HepG2 (cell line): ENCODE results near the gene RIPOR1. TPM values are rescaled to one million over a fixed set of nuclear protein-coding genes. Genes with fewer than 3 reads are reported as not detected.
A peak's percentile ranks its signal among the peaks of the same experiment; 100 is the strongest.

Experiments used
- CHCHD3 ChIP-seq: sonication (generic); formaldehyde crosslinking; IDR thresholded peaks from 2 replicates; pipeline ENCODE4 v1.8.0; 2022; ENCODE audit warnings: mild to moderate bottlenecking, missing genetic modification reagents, moderate library complexity
- CHD4 ChIP-seq: fragments of 200-600 bp; sonication (generic); IDR thresholded peaks from 2 replicates; pipeline ENCODE4 v1.7.0; 2017; ENCODE audit warnings: mild to moderate bottlenecking, low read length, borderline replicate concordance
- HCFC1 ChIP-seq: fragments of 150-350 bp; IDR thresholded peaks from 2 replicates; pipeline ENCODE4 v1.6.1; 2014; ENCODE audit warnings: low read depth, low read length
- HNRNPK ChIP-seq: fragments of 200-400 bp; formaldehyde crosslinking; IDR thresholded peaks from 2 replicates; pipeline ENCODE4 v1.6.1; 2018; ENCODE audit warnings: low read length, low read depth, moderate library complexity, mild to moderate bottlenecking; ENCODE audit not compliant: poor library complexity, severe bottlenecking
- MIER3 ChIP-seq: IDR thresholded peaks from 2 replicates; pipeline ENCODE4 v1.6.1; 2016; ENCODE audit warnings: missing compliant biosample characterization, borderline replicate concordance
- MTA1 ChIP-seq: sonication (generic); formaldehyde crosslinking; IDR thresholded peaks from 2 replicates; pipeline ENCODE4 v1.4.0; 2020; ENCODE audit warnings: missing genetic modification reagents, mild to moderate bottlenecking, borderline replicate concordance
- MYC ChIP-seq: sonication (generic); formaldehyde crosslinking; IDR thresholded peaks from 2 replicates; pipeline ENCODE4 v1.9.0; 2021; ENCODE audit warnings: missing genetic modification reagents, borderline replicate concordance
- NR2F1 ChIP-seq, 2 experiments: fragments of 450-650 bp in 1 of 2; formaldehyde crosslinking in 1 of 2; IDR thresholded peaks; 2 replicates each; pipeline versions ENCODE4 v1.5.0 to v1.6.1; 2016 to 2020; ENCODE audit warnings: mild to moderate bottlenecking in 1 of 2, missing compliant biosample characterization in 1 of 2, missing genetic modification reagents in 1 of 2, moderate library complexity in 1 of 2
- RBFOX2 ChIP-seq: fragments of 200-400 bp; formaldehyde crosslinking; IDR thresholded peaks from 2 replicates; pipeline ENCODE4 v1.6.1; 2017; ENCODE audit warnings: low read depth, mild to moderate bottlenecking, low read length
- REXO4 ChIP-seq: sonication (generic); formaldehyde crosslinking; IDR thresholded peaks from 2 replicates; pipeline ENCODE4 v1.8.0; 2022; ENCODE audit warnings: missing genetic modification reagents, mild to moderate bottlenecking, borderline replicate concordance
- RFX5 ChIP-seq: IDR thresholded peaks from 2 replicates; pipeline ENCODE4 v1.6.1; 2011; ENCODE audit warnings: low read depth, low read length, improper control_type of control experiment
- RXRB ChIP-seq: IDR thresholded peaks from 2 replicates; pipeline ENCODE4 v1.6.1; 2016; ENCODE audit warnings: borderline replicate concordance, missing genetic modification reagents, missing compliant biosample characterization
- ZC3H13 ChIP-seq: sonication (generic); formaldehyde crosslinking; IDR thresholded peaks from 2 replicates; pipeline ENCODE4 v1.8.1; 2023; ENCODE audit warnings: mild to moderate bottlenecking, missing genetic modification reagents, moderate library complexity
- ZFP41 ChIP-seq: sonication (generic); formaldehyde crosslinking; IDR thresholded peaks from 2 replicates; pipeline ENCODE4 v1.4.0; 2020; ENCODE audit warnings: mild to moderate bottlenecking, missing genetic modification reagents, borderline replicate concordance
- ZNF142 ChIP-seq: sonication (generic); formaldehyde crosslinking; IDR thresholded peaks from 2 replicates; pipeline ENCODE4 v1.4.0; 2020; ENCODE audit warnings: missing genetic modification reagents
- ZNF605 ChIP-seq: sonication (generic); formaldehyde crosslinking; IDR thresholded peaks from 2 replicates; pipeline ENCODE4 v1.8.0; 2022; ENCODE audit warnings: mild to moderate bottlenecking, missing genetic modification reagents
- polyA plus RNA-seq, 8 experiments: library from polyadenylated mRNA; depleted of rRNA in 3 of 8; stranded (reverse) in 7 of 8; unstranded in 1 of 8; fragments of >200 nt; fragmentation: Illumina TruSeq in 4 of 8; extraction: Trizol in 4 of 8; gene quantifications; 2 replicates each; pipeline versions ENCODE4 v1.2.1 to v1.2.3, GENCODE V29; 2011 to 2016; ENCODE audit warnings: low read depth in 4 of 8, missing spikeins in 1 of 8, mixed read lengths in 1 of 8; ENCODE audit not compliant: insufficient read depth in 1 of 8
- total RNA-seq, 5 experiments: library from RNA; depleted of rRNA; stranded (reverse); fragments of >200 nt; fragmentation: Illumina TruSeq; extraction: Trizol; gene quantifications; 2 replicates each; pipeline ENCODE4 v1.2.3, GENCODE V29; 2016; ENCODE audit warnings: low read depth in 1 of 5
- TF ChIP-seq, protein P1 (sequence below): IDR thresholded peaks from 2 replicates; pipeline ENCODE4 v1.6.1; 2018; ENCODE audit warnings: missing genetic modification reagents
- TF ChIP-seq, protein P2 (sequence below): sonication (generic); formaldehyde crosslinking; IDR thresholded peaks from 2 replicates; pipeline ENCODE4 v1.4.0; 2020; ENCODE audit warnings: missing genetic modification reagents, low read depth, mild to moderate bottlenecking, borderline replicate concordance
- TF ChIP-seq, protein P3 (sequence below): sonication (generic); formaldehyde crosslinking; conservative IDR thresholded peaks from 2 replicates; pipeline ENCODE4 v1.8.0; 2022; ENCODE audit warnings: low read depth, missing genetic modification reagents

RIPOR1 gene
- total and polyA plus RNA-seq, 2 of the 13 experiments (the other 11 are each of a cell fraction or from before 2014, with no cell fraction given) = 4.6 to 8.1 TPM

DNA sequence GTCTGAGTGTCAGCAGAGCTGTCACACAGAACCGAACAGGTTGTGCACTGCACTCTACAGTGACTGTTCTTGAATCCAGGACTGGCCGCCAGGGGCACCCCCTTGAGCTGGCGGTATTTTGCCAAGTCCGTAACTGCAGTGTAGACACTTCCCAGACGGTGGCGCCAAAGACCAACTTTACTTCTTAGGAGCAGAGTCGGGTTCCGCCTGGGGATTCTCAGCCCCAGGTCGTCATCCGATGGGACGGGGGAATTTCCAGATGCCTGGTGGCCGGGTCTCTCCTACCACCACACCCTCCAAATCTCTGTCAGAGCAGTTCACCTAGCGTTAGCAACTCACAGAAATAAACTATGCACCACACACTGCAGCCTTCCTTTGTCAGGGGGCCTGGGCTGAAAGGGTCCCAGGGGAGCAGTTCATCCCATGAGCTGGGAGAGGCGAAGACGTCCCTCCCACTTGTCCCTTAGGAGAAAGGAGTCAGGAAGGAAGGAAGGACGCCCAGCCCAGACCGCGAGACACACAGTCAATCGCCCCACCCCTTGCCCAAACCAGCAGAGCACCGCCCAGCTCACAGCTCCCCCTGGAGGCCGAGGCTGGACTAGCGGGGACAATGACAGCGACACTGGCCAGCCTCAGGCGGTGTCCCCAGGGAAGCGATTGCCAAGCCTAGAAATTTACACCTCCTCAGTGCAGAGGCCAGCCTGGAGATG is 7.4 kb upstream of the RIPOR1 start (continued):
- no peak for TF ChIP-seq REXO4 (CRISPR knock-in tag)
- peak; percentile 41; the same call in 1 of the 2 replicates for TF ChIP-seq HCFC1
- no peak for TF ChIP-seq MIER3 (CRISPR knock-in tag)
- TF ChIP-seq, protein P1, sequence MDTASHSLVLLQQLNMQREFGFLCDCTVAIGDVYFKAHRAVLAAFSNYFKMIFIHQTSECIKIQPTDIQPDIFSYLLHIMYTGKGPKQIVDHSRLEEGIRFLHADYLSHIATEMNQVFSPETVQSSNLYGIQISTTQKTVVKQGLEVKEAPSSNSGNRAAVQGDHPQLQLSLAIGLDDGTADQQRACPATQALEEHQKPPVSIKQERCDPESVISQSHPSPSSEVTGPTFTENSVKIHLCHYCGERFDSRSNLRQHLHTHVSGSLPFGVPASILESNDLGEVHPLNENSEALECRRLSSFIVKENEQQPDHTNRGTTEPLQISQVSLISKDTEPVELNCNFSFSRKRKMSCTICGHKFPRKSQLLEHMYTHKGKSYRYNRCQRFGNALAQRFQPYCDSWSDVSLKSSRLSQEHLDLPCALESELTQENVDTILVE (CRISPR knock-in tag) = peak; percentile 53; the same call in 1 of the 2 replicates
- peak; percentile 38; the same call in 1 of the 2 replicates for TF ChIP-seq ZNF142 (CRISPR knock-in tag)
- TF ChIP-seq ZFP41 (CRISPR knock-in tag) = no peak
- no peak for TF ChIP-seq ZNF605 (CRISPR knock-in tag)
- peak; percentile 58; the same call in 1 of the 2 replicates for TF ChIP-seq MYC
- TF ChIP-seq RBFOX2 = no peak
- peak; percentile 87; the same call in 1 of the 2 replicates for TF ChIP-seq CHD4
- TF ChIP-seq CHCHD3 (CRISPR knock-in tag) = no peak
- TF ChIP-seq, protein P2, sequence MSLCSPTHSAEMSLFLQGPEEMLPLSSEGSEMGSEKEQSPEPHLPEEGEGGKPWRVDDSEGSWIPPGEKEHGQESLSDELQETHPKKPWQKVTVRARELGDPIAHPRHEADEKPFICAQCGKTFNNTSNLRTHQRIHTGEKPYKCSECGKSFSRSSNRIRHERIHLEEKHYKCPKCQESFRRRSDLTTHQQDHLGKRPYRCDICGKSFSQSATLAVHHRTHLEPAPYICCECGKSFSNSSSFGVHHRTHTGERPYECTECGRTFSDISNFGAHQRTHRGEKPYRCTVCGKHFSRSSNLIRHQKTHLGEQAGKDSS = peak; percentile 62; the same call in 1 of the 2 replicates
- TF ChIP-seq NR2F1 (CRISPR knock-in tag; IDR thresholded peaks at IDR 0.05) = no peak
- TF ChIP-seq RXRB = peak; percentile 70; the same call in 1 of the 2 replicates
- no peak for TF ChIP-seq HNRNPK
- TF ChIP-seq ZC3H13 (CRISPR knock-in tag) = no peak
- TF ChIP-seq RFX5 = no peak
- TF ChIP-seq MTA1 (CRISPR knock-in tag) = peak; percentile 66; the same call in 1 of the 2 replicates
- TF ChIP-seq, protein P3, sequence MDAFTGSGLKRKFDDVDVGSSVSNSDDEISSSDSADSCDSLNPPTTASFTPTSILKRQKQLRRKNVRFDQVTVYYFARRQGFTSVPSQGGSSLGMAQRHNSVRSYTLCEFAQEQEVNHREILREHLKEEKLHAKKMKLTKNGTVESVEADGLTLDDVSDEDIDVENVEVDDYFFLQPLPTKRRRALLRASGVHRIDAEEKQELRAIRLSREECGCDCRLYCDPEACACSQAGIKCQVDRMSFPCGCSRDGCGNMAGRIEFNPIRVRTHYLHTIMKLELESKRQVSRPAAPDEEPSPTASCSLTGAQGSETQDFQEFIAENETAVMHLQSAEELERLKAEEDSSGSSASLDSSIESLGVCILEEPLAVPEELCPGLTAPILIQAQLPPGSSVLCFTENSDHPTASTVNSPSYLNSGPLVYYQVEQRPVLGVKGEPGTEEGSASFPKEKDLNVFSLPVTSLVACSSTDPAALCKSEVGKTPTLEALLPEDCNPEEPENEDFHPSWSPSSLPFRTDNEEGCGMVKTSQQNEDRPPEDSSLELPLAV = no peak
